ENCODE measurements around the gene TBC1D32.
"Not testable (repeated sequence)": the region's sequence is repeated elsewhere in the genome, so short reads cannot be mapped to it uniquely, and the experiment has no call there.

The TBC1D32 gene, protein sequence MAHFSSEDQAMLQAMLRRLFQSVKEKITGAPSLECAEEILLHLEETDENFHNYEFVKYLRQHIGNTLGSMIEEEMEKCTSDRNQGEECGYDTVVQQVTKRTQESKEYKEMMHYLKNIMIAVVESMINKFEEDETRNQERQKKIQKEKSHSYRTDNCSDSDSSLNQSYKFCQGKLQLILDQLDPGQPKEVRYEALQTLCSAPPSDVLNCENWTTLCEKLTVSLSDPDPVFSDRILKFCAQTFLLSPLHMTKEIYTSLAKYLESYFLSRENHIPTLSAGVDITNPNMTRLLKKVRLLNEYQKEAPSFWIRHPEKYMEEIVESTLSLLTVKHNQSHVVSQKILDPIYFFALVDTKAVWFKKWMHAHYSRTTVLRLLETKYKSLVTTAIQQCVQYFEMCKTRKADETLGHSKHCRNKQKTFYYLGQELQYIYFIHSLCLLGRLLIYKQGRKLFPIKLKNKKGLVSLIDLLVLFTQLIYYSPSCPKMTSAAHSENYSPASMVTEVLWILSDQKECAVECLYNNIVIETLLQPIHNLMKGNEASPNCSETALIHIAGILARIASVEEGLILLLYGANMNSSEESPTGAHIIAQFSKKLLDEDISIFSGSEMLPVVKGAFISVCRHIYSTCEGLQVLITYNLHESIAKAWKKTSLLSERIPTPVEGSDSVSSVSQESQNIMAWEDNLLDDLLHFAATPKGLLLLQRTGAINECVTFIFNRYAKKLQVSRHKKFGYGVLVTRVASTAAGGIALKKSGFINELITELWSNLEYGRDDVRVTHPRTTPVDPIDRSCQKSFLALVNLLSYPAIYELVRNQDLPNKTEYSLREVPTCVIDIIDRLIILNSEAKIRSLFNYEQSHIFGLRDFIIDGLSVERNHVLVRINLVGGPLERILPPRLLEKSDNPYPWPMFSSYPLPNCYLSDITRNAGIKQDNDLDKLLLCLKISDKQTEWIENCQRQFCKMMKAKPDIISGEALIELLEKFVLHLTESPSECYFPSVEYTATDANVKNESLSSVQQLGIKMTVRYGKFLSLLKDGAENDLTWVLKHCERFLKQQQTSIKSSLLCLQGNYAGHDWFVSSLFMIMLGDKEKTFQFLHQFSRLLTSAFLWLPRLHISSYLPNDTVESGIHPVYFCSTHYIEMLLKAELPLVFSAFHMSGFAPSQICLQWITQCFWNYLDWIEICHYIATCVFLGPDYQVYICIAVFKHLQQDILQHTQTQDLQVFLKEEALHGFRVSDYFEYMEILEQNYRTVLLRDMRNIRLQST

DNA sequence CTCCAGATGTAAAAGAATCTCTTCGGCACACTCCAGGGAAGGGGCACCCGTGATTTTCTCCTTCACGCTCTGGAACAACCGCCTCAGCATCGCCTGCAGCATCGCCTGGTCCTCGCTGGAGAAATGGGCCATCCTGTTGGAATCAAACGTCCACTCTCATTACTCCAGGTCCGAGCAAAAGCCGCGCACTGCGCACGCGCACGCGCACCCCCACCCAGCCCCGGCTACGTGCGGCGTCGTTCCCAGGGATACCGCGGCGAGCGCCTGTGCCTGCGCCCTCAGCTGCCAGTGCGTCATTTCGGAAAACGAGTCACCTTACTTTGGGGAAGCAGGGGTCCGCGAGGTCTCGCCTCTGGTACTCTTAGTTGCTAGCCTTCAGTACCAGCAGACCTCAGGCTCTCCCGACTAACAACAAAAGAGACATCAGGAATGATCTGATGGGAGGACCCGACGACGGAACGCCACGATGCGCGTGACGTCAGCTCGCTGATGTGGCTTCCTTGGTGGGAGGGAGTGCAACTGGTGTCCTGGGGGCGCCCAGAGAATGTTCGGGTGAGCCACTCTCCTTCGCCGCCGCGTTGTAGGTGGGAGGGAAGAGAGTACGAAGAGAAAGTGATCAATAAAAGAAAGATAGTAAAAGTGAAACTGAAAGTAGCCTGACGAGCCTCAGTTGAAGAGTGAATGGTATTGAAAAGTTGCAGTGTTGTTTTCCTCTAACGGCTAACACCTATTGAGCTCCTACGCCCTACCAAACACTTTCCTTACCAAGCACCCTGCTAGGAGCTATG is at the start of gene TBC1D32:
TSS of gene TBC1D32 (minus strand) at position 182 of the 788 bp plus-strand sequence. CDS start at position 132, 50 bp downstream.
- DNase-seq (ENCODE audit: low read depth) = peak; percentile 74

DNA sequence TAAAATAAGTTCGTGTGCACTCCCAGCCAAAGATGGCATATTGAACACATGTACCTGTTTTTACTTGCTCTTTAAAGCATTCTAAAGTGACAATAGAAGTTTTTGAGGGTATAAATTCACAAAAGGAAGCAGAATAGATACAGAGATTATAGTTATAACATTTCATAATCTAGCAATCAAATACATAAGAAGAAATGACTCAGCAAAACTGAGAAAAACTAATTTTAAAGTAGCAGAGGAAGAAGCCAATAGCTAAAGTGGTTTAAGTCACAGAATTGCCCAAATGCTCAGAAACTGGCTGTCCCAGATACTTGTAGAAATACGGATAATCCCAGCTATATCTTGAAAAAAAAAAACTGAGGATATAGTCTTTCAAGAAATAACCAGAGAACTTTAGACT is 49.2 kb upstream of the TBC1D32 start:
- no peak for DNase-seq (ENCODE audit: low read depth)

DNA sequence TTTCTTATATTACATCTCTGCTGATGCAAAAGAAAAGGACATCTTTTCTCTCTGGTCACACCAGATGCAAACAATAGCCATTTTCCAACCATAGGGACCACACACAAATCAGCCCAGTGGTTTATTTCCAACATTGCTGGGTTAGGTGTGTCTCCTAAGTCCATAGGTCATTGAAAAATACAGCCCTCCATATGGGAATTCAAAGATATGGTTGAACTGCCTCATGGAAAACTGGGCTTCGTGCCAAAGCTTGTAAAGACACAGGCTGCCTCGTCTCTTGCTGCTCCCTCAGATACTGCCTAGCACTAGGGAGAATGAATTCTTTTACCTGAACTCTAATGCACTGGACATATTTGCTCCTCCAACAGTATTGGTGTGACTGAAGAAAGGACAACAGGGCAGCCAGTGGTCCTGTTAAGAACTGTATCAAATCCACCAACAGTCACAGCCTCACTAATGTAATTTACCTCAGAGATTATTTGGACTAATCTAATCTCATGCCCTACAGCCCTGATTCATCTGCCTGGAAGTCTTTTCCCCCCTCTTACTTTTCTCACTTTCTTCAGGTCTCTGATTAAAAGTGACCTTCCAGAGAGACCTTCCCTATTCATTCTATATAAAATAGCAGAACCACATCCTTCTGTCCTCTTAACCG is 48.3 kb upstream of the TBC1D32 start:
- no peak for DNase-seq (ENCODE audit: low read depth)

DNA sequence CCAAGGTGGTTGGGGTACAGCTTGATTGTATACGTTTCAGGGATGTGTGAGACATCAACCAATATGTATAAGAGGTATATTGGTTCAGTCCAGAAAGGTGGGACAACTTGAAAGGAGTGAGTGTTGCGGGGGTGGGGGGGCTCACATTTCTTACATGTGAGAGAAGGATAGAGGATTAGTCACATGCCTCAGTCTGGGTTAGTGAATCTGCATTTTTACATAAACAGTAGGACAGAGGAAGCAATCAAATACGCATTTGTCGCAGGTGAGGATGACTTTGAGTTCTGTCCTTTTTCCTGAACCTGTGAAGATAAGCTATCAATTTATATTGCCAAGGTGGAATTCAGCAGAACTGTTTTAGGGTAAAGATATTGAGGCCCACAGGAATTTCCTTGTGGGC is 42.1 kb upstream of the TBC1D32 start:
- no peak for DNase-seq (ENCODE audit: low read depth)

DNA sequence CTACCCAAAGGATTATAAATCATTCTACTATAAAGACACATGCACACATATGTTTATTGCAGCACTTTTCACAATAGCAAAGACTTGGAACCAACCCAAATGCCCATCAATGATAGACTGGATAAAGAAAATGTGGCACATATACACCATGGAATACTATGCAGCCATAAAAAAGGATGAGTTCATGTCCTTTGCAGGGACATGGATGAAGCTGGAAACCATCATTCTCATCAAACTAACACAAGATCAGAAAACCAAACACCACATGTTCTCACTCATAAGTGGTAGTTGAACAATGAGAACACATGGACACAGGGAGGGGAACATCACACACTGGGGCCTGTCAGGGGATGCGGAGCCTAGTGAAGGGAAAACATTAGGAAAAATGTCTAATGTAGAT is 39.9 kb upstream of the TBC1D32 start:
- not testable (repeated sequence) for DNase-seq (ENCODE audit: low read depth)

DNA sequence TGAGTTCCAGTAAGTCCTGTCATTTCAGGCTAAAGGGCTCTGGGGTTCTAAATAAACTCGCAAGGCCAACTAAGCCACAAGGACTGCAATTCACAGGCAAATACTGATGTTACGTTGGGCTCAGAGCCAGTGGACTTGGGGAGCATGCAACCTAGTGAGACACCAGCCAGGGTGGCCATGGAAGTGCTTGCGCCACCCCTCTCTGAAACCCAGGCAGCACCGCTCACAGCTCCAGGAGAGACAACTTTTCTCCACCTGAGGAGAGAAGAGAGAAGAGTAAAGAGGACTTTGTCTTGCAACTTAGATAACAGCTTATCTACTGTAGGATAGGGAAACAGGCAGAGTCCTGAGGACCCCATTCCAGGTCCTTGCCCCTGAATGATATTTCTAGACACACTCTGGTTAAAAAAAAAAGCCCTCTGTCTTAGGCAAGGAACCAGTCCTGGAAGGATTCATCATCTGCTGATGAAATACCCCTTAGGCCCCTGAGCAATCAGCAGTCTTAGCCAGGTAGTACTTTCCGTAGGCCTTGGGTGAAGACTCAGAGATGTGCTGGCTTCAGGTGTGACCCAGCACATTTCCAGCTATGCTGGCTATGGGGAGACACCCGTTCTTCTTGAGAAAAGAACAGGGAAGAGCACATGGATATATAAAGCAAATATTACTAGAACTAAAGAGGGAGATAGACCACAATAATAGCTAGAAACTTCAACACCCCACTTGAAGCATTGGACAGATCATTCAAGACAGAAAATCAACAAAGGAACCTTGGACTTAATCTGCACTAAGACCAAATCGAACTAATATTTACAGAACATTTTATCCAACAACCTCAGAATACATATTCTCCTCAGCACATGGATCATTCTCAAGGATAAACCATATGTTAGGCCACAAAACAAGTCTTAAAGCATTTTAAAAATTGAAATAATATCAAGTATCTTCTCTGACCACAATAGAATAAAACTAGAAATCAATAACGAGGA is 31.5 kb upstream of the TBC1D32 start:
- no peak for DNase-seq (ENCODE audit: low read depth)

DNA sequence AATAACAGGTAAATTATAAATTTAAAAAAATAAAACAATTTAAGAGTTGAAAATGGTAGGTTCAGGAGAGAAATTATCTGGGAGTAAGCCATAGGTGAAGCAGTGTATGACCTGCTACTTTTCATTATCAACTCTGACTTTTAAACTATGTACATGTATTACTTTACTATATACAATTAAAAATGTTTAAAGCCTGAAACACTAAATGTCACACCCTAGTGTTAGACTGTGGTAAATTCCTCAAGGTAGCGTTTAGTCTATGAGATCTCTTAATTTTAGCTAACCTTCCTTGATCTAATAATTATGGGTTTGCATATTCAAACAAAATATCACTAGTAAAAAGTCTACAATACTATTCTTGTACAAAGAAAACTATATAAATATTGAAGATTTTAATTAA is 22.3 kb upstream of the TBC1D32 start:
- DNase-seq (ENCODE audit: low read depth) = no peak

DNA sequence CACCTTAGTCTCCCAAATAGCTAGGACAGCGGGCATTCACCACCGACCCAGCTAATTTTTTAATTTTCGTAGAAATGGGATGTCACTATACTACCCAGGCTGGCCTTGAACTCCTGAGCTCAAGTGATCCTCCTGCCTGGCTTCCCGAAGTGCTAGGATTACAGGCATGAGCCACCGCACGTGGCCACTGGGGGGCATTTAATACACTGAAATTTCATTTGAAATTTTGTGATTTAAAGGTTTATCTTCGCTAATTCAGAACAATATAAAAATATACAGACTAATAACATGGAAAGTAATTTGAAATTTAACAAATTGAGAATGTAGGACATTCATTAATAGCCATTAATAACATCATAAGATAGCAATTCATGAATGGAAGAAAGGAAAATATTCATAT is 20.5 kb upstream of the TBC1D32 start:
- DNase-seq (ENCODE audit: low read depth) = no peak

DNA sequence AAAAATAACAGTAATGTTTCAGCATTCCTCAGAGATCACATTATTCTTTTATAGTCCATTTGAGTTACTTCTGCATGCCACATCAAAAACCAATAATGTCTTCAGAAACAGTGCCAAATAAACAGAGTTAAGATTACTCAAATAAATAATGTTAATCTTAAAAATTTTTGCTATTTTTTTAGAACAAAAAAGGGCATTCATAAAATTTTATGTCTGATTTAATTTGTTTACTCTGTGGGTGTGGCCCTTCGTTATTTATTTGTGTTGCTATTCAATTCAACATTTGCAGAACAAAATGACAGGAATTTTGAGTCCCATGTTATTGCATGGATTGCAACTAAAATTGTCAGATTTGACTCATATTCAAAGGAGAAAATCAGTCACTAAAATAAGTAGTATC is 18.7 kb upstream of the TBC1D32 start:
- no peak for DNase-seq (ENCODE audit: low read depth)

DNA sequence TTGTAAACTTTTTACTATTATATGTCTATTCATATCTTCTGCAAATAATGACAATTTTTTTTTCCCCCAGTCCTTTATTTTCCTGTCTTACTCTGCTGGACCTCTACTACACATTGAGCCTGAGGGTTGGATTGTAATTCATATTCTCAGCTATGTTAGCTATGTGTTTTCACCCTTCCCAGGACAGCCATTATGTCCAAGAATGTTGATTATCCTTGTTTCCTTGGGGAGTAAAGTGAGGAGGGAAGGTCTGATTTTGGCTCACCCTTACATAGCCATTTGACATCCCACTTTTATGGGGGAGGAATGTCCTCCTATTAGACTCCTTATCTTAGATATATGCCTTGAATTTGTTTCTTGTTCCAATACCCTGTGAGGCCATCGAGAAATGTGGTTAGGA is 17.6 kb upstream of the TBC1D32 start:
- no peak for DNase-seq (ENCODE audit: low read depth)

DNA sequence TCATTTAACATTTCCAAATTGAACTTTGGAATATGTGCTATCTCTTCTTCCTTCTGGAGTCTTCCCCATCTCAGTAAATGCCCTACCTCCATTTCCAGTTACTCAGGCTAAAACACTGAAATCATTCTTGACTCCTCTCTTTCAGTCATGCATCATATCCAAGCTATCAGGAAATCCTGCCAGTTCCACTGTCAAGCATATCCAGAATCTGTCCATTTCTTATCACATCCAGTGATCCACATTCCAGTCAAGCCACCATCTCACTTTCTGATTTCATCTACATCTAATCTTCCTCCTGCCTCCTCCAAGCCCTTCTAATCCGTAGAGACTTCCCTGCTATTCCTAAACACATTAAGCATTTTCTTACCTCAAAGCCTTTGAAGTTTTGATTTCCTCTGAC is 15.3 kb upstream of the TBC1D32 start:
- DNase-seq (ENCODE audit: low read depth) = no peak

DNA sequence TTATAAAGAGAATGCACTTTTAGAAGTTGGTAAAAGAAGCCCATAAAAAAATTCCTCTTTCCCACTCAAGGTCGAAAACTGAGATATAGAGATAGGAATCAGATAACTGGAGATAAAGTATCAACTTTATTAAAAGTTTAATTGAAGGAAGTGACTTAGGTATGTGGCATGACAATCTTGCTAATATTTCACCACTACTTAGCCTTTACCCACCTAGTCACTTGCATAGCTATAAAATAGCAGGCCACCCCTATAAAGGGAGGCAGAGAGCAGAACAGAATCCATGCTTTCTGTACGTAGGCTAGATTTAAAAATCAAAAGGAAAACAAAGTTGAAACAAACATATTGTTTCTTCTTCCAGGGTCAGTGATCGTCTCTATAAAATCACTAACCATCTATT is 13.2 kb upstream of the TBC1D32 start:
- DNase-seq (ENCODE audit: low read depth) = no peak

DNA sequence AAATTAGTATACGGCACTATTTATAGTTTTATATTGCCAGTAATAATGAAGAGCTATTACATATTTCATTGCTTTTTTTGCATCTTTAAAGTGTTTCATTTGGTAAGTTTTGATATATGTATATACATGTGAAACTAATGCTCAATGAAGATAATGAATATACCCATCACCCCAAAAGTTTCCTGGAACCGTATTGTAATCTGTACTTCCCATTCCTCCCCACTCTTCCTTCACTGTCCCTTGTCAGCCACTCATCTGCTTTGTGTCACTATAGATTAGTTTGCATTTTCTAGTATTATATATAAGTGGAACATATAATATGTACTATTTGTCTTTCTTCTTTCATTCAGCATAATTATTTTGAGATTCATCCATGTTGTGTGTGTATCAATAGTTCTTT is 10.3 kb upstream of the TBC1D32 start:
- no peak for DNase-seq (ENCODE audit: low read depth)

DNA sequence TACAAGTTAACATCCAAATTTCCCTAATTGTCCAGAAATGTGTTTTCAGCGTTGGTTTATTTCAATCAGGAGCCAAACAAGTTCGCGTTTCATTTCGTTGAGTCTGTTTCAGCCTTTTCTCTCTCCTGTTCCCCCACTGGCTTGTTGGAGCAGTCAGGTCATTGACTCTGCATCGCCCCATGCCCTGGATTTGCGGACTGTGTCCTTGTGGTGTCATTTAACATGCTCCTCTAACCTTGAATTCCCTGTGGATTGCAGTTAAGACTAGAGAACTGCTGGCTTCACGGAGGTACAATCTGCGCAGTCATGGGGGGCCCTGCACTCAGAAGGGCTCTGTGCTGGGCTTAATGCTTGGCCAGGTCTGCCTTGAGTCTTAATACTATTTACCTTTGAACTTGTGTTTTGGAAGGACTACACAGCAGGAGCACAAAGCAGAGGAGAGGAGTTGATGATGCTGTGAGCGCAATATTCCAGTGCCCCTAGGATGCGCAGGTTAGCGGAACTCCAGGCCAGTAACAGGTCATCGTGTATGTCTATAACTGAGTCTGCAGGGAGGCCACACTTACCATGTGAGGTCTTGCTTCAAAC is 5.5 kb upstream of the TBC1D32 start:
- DNase-seq (ENCODE audit: low read depth) = no peak

DNA sequence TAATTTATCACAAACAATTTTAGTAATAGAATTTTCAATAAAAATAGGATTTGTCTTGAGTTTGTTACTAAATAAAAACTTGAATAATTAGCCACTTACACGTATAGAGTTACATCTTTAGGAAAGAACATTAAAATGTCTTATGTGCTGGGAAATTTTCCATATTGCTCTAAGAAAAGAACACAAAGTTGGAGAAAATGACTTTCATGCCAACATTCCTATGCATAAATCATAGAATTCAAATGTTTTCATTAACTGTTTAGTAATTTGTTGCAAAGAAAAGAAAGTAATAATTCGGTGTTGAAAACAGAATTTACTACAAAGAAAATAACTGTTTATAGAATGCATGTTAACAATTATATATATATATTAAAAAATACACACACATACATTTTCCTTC is 4.7 kb upstream of the TBC1D32 start:
- DNase-seq (ENCODE audit: low read depth) = no peak

DNA sequence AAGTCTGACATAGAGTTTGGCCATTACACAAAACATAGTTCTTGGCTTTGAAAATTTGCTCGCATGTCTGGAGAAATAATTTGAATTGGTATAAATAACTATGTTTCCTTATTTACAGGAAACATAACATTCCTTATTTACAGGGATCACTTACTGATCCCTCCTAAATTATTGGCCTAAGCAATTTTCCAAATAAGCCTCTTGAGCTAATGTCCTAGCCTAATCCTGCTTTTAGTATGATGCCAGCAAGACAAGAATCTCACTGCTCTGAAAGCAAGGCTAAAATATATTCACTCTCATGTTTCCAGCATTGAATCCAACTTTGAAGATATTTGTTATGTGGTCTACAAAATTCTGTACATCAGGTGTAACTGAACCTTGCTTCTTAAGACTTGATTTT is 4.1 kb upstream of the TBC1D32 start:
- DNase-seq (ENCODE audit: low read depth) = no peak

DNA sequence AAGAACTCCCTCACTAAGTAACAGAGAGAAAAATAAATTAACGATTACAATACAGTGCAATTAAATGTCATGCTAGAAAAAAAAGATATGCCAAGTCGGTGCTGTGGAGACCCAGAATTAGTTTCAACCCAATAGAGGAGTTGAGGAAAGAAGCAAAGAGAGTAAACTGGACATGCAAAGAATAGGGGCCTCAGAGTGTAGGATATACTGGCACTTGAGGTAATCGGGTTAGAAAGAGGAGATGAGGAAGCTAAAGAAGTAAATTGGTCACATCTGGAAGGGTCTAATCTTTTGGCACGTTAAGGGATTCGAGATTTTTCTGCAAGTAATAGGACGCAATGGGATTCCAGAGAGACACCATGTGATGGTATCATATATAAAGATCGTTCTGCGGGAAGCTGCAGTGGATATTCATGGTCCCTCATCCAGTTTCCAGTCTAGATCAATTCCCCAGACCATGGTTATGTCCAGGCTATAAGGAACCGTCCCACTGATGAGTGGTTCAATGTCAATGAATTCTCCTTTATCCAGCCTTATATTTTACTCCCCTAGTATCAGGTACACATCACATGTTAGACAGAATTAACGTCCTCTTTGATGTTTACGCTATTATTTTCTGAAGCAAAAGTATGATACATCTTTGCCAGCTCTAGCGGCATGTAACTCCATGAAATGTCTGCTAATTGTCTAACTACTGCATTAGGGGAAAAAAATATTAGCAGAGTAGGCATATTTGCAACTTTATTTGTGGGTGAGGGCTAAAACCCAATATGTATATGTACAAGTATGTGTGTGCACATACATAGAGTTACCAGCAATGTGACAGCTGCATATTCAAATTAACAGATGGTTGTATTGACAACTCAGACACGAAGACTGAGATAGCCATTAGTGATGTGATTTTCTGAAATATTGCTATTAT is 1.1 kb upstream of the TBC1D32 start:
- DNase-seq (ENCODE audit: low read depth) = no peak

DNA sequence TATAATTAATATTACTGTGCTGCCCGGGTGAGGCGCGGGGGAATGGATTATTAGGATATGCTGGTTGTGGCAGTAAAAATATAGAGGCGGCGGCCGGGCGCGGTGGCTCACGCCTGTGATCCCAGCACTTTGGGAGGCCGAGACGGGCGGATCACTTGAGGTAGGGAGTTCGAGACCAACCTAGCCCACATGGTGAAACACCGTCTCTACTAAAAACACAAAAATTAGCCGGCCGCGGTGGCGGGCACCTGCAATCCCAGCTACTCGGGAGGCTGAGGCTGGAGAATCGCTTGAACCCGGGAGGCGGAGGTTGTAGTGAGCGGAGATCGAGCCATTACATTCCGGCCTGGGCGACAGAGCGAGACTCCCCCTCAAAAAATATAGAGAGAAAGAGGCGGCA is 586 bp downstream of the TBC1D32 start:
- DNase-seq (ENCODE audit: low read depth) = not testable (repeated sequence)
